OCI-LY3 (cell line): ENCODE data around the gene CDH4.

Source experiments
- H2AFZ ChIP-seq: fragments of 200-600, 300-600 bp; shearing (Covaris generic); 2 replicates; pipeline ENCODE4 v1.6.0; 2014; ENCODE audit warnings: antibody characterized with exemption, low read depth, low read length
- H3K27ac ChIP-seq: fragments of 200-600, 300-600 bp; sonication (generic); 2 replicates; pipeline ENCODE4 v1.5.1; 2014; ENCODE audit warnings: mild to moderate bottlenecking, low read length, moderate library complexity, mixed read lengths
- H3K27me3 ChIP-seq: fragments of 200-600, 300-600 bp; sonication (generic); 2 replicates; pipeline ENCODE4 v1.6.1; 2014; ENCODE audit warnings: low read depth, low read length, mixed read lengths
- H3K36me3 ChIP-seq: fragments of 200-600, 300-600 bp; sonication (generic); replicated peaks from 2 replicates; pipeline ENCODE3; 2014; ENCODE audit warnings: low read depth, low read length, mixed read lengths
- H3K4me1 ChIP-seq: fragments of 300-600, 200-600 bp; sonication (generic); 2 replicates; pipeline ENCODE4 v1.6.1; 2014; ENCODE audit warnings: low read length, mixed read lengths
- H3K4me2 ChIP-seq: fragments of 200-600, 300-600 bp; sonication (generic); 2 replicates; pipeline ENCODE4 v1.6.1; 2014; ENCODE audit warnings: low read length, mixed read lengths
- H3K4me3 ChIP-seq: fragments of 300-600, 200-600 bp; sonication (generic); 2 replicates; pipeline ENCODE4 v1.5.1; 2014; ENCODE audit warnings: antibody characterized with exemption, mild to moderate bottlenecking, low read length, moderate library complexity
- H3K79me2 ChIP-seq: fragments of 300-600, 200-600 bp; shearing (Covaris generic); 2 replicates; pipeline ENCODE4 v1.6.1; 2014; ENCODE audit warnings: mild to moderate bottlenecking, low read length, mixed read lengths
- H3K9ac ChIP-seq: fragments of 300-600, 200-600 bp; shearing (Covaris generic); 2 replicates; pipeline ENCODE4 v1.6.0; 2014; ENCODE audit warnings: mild to moderate bottlenecking, low read length, moderate library complexity
- H3K9me3 ChIP-seq: fragments of 200-600, 300-600 bp; shearing (Covaris generic); 2 replicates; pipeline ENCODE4 v1.6.1; 2014; ENCODE audit warnings: low read length, mixed read lengths; ENCODE audit not compliant: insufficient read depth
- H4K20me1 ChIP-seq: fragments of 200-600, 300-600 bp; sonication (generic); 2 replicates; pipeline ENCODE4 v1.6.1; 2016; ENCODE audit warnings: low read length, mixed read lengths; ENCODE audit not compliant: insufficient read depth
- EZH2phosphoT487 ChIP-seq: fragments of 200-600 bp; shearing (Covaris generic); IDR thresholded peaks from 2 replicates; pipeline ENCODE4 v1.6.1; 2018; ENCODE audit warnings: antibody characterized with exemption, mixed run types, low read depth
- TF ChIP-seq, protein P1 (sequence below): fragments of 200-600, 300-600 bp; sonication (generic); IDR thresholded peaks from 2 replicates; pipeline ENCODE4 v1.5.1; 2014; ENCODE audit warnings: antibody characterized with exemption, low read length, low read depth

CDH4 gene

GRCh38 chr20:61909028-61909427 lies 657.0 kb downstream of the CDH4 start:
- peaks cover 12% of the 10 kb centered on the region for H4K20me1 ChIP-seq
- H3K36me3 ChIP-seq = no peaks in the 10 kb centered on the region
- no peak overlapping the region for H3K4me2 ChIP-seq
- peaks cover 20% of the 10 kb centered on the region for H3K4me1 ChIP-seq
- 0 out of 2 replicates have a peak, but pooled peaks cover 12% of the 10 kb centered on the region for H3K9me3 ChIP-seq
- TF ChIP-seq, protein P1, sequence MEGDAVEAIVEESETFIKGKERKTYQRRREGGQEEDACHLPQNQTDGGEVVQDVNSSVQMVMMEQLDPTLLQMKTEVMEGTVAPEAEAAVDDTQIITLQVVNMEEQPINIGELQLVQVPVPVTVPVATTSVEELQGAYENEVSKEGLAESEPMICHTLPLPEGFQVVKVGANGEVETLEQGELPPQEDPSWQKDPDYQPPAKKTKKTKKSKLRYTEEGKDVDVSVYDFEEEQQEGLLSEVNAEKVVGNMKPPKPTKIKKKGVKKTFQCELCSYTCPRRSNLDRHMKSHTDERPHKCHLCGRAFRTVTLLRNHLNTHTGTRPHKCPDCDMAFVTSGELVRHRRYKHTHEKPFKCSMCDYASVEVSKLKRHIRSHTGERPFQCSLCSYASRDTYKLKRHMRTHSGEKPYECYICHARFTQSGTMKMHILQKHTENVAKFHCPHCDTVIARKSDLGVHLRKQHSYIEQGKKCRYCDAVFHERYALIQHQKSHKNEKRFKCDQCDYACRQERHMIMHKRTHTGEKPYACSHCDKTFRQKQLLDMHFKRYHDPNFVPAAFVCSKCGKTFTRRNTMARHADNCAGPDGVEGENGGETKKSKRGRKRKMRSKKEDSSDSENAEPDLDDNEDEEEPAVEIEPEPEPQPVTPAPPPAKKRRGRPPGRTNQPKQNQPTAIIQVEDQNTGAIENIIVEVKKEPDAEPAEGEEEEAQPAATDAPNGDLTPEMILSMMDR = no peak
- no peak for TF ChIP-seq EZH2phosphoT487
- H3K27me3 ChIP-seq = peaks cover 59% of the 10 kb centered on the region
- no peak overlapping the region for H3K27ac ChIP-seq
- H3K79me2 ChIP-seq = no peaks in the 10 kb centered on the region
- H2AFZ ChIP-seq = no peak overlapping the region
- H3K9ac ChIP-seq = no peak overlapping the region
- no peak overlapping the region for H3K4me3 ChIP-seq

- Histone ChIP-seq H3K9ac (no peak overlapping the region), H3K4me2 (no peak overlapping the region), H4K20me1 (peaks cover 12% of the 10 kb centered on the region), H3K36me3 (no peaks in the 10 kb centered on the region), H3K79me2 (no peaks in the 10 kb centered on the region), H2AFZ (no peak overlapping the region), H3K9me3 (0 out of 2 replicates have a peak, but pooled peaks cover 12% of the 10 kb centered on the region), H3K27me3 (peaks cover 64% of the 10 kb centered on the region), H3K4me1 (peaks cover 20% of the 10 kb centered on the region), H3K4me3 (no peak overlapping the region), H3K27ac (no peak overlapping the region)
- no peak for TF ChIP-seq EZH2phosphoT487
- TF ChIP-seq, protein P1 = no peak
These were observed 657.8 kb downstream of the CDH4 start for GRCh38 chr20:61909821-61910220.

GRCh38 chr20:61911824-61912223 lies 659.8 kb downstream of the CDH4 start:
- Histone ChIP-seq H3K9me3 (0 out of 2 replicates have a peak, but pooled peaks cover 12% of the 10 kb centered on the region), H3K4me2 (peak overlapping the region; percentile 21; the same call in 1 of the 2 replicates), H3K4me3 (no peak overlapping the region), H3K4me1 (peaks cover 20% of the 10 kb centered on the region), H4K20me1 (peaks cover 12% of the 10 kb centered on the region), H2AFZ (no peak overlapping the region), H3K79me2 (no peaks in the 10 kb centered on the region), H3K27me3 (peaks cover 61% of the 10 kb centered on the region), H3K27ac (no peak overlapping the region), H3K36me3 (no peaks in the 10 kb centered on the region), H3K9ac (no peak overlapping the region)
- TF ChIP-seq, protein P1 = no peak
- TF ChIP-seq EZH2phosphoT487 = no peak

DNA sequence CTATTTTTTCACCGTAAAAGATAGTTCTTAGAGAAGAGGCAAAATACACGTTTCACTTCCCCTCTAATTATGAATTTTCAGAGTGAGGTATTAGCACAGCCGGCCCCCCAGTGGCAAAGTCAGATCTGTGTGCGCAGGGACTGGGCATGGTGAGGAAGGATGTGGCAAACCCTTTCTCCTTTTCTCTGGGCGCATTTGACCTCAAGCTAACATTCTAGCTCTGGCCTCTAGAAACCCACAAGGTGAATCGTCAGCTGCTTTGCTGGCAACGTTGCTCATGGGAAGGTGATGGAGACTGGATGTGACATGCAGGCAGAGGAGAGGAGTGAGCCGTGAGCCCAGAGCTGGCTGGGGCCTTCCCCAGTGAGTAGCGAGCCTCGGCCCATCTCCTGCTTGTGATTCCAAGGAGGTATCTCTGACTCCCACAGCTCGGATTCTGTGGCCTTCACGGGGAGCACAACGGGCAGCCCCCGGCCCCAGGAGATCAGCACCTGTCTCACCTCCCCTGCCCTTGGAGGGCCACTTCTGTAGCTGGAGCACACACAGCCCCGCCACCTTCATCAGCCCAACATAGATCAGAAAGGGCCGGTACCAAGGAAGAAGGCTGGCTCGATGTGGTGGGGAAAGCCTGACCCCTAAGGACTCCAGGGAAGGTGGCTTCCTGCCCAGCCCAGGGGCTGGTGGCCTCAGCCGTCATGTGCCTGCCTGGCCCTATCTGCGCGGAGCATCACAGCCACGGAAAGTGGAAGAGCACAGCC lies 660.8 kb downstream of the CDH4 start:
- no peak overlapping the region for H3K9ac ChIP-seq
- no peaks in the 10 kb centered on the region for H3K79me2 ChIP-seq
- TF ChIP-seq EZH2phosphoT487 = no peak
- TF ChIP-seq, protein P1 = no peak
- peak overlapping the region; percentile 55 for H3K4me2 ChIP-seq
- H3K4me3 ChIP-seq = no peak overlapping the region; the same call in 1 of the 2 replicates
- no peak overlapping the region for H2AFZ ChIP-seq
- H3K36me3 ChIP-seq = no peaks in the 10 kb centered on the region
- peaks cover 12% of the 10 kb centered on the region for H4K20me1 ChIP-seq
- peaks cover 65% of the 10 kb centered on the region for H3K27me3 ChIP-seq
- H3K9me3 ChIP-seq = 0 out of 2 replicates have a peak, but pooled peaks cover 12% of the 10 kb centered on the region
- H3K4me1 ChIP-seq = peaks cover 20% of the 10 kb centered on the region
- no peak overlapping the region for H3K27ac ChIP-seq
